ENCODE data around the gene XYLT1. TPM values are rescaled to one million over a fixed set of nuclear protein-coding genes. Genes with fewer than 3 reads are reported as not detected.

XYLT1 gene
- total and polyA plus RNA-seq, 2 of the 4 experiments (the other 2 are of a cell fraction), result 9.0 to 12.7 TPM

GRCh38 chr16:17245776-17246175 lies 225.0 kb downstream of the XYLT1 start:
- Histone ChIP-seq H3K4me3 (ENCODE audit: insufficient read depth, low read depth, low read length) (no peak overlapping the region), H3K9me1 (ENCODE audit: insufficient read depth, low read length) (peaks cover 3% of the 10 kb centered on the region; the same call in 1 of the 2 replicates), H3K9me3 (ENCODE audit: control insufficient read depth, insufficient read depth, low read length) (no peaks in the 10 kb centered on the region), H2BK15ac (ENCODE audit: low read depth, low read length) (no peak overlapping the region), H3K27ac (ENCODE audit: insufficient read depth, low read length) (no peak overlapping the region), H3K36me3 (ENCODE audit: control insufficient read depth, insufficient read depth, low read length) (no peaks in the 10 kb centered on the region), H2AK5ac (ENCODE audit: low read depth, low read length) (no peak overlapping the region), H2BK5ac (ENCODE audit: low read depth, low read length, poor library complexity, severe bottlenecking) (no peak overlapping the region), H3K4ac (ENCODE audit: low read depth, low read length) (no peak overlapping the region), H3K23ac (ENCODE audit: low read depth, low read length) (no peak overlapping the region), H3K18ac (ENCODE audit: low read depth, low read length) (no peak overlapping the region), H3K9ac (ENCODE audit: low read depth, low read length) (no peak overlapping the region), H2AK9ac (replicated peaks; ENCODE audit: low read depth, low read length, poor library complexity) (no peak overlapping the region), H4K20me1 (ENCODE audit: insufficient read depth, low read length) (no peaks in the 10 kb centered on the region; the same call in 1 of the 2 replicates), H3K56ac (ENCODE audit: extremely low read depth, insufficient read depth, low read length) (no peak overlapping the region), H3K4me1 (ENCODE audit: control insufficient read depth, insufficient read depth, low read length) (no peaks in the 10 kb centered on the region), H4K8ac (ENCODE audit: low read depth in 2 of 2, low read length in 2 of 2) (no peak overlapping the region), H3K4me2 (ENCODE audit: low read depth, low read length) (no peak overlapping the region), H2AFZ (replicated peaks; ENCODE audit: low read length, poor library complexity) (no peak overlapping the region), H2BK20ac (ENCODE audit: low read depth, low read length) (no peak overlapping the region), H4K91ac (ENCODE audit: insufficient read depth, low read depth, low read length) (no peak overlapping the region), H3K79me1 (ENCODE audit: low read depth in 1 of 2, low read length in 2 of 2) (peaks cover 0 to 15% of the 10 kb centered on the region in 2 experiments; a peak in 2 of 4 replicates), H3K27me3 (ENCODE audit: control insufficient read depth, insufficient read depth, low read length) (no peaks in the 10 kb centered on the region), H3K14ac (replicated peaks; ENCODE audit: low read depth, low read length) (no peak overlapping the region), H2BK120ac (ENCODE audit: low read depth, low read length) (no peak overlapping the region), H4K5ac (ENCODE audit: low read depth, low read length) (no peak overlapping the region)
- POLR2A ChIA-PET (ENCODE audit: unreplicated experiment), result no interaction called here
- intact Hi-C loops (cut with micrococcal nuclease), result loop anchor here (2.0 kb wide), 1 partner anchor 21 kb away; no protein-coding TSS in a partner anchor
- ATAC-seq (ENCODE audit: low read depth) (no peak), DNase-seq (no peak)
- WGBS, 2 experiments (ENCODE audit: extremely low coverage in 2 of 2, insufficient read length in 1 of 2), result no CpG with 5 or more reads among the region's 6 CpGs
- dilution Hi-C loops (cut with HindIII; ENCODE audit: low sequenced_read_pairs, unreplicated experiment), result no loop called here
- CTCF ChIA-PET, result no interaction called here
- BruUV-seq (replicated peaks), result no TSS peak
- in situ Hi-C loops (cut with MboI; ENCODE audit: low sequenced_read_pairs), result no loop called here
- TF ChIP-seq RCOR1 (IDR thresholded peaks at IDR 0.05; ENCODE audit: insufficient replicate concordance, low read length), result no peak
- no peak for TF ChIP-seq USF2 (IDR thresholded peaks at IDR 0.05; ENCODE audit: low read depth, low read length)
- no peak for TF ChIP-seq NFE2L2 (IDR thresholded peaks at IDR 0.05; ENCODE audit: low read depth, low read length)
- no peak for TF ChIP-seq CHD1 (IDR thresholded peaks at IDR 0.05; ENCODE audit: low read depth, low read length)
- no peak for TF ChIP-seq RFX5 (IDR thresholded peaks at IDR 0.05; ENCODE audit: low read depth, low read length)
- TF ChIP-seq MAFK (IDR thresholded peaks at IDR 0.05; ENCODE audit: low read depth, low read length), result no peak
- TF ChIP-seq SMC3 (IDR thresholded peaks at IDR 0.05; ENCODE audit: low read depth, low read length), result no peak
